Effector CD8-positive, alpha-beta T cell (primary cell): ENCODE results near the gene ACO2.
"Not testable (repeated sequence)": the region's sequence is repeated elsewhere in the genome, so short reads cannot be mapped to it uniquely, and the experiment has no call there.

Experiments
- DNase-seq: peaks from one replicate; lab custom pipeline; 2025; lab: John Stamatoyannopoulos, UW

Gene ACO2

GRCh38 chr22:41568811-41569210 lies 99.9 kb downstream of the ACO2 start:
- no peak for DNase-seq

GRCh38 chr22:41570221-41570620 lies 101.3 kb downstream of the ACO2 start:
- no peak for DNase-seq

GRCh38 chr22:41571786-41572185 lies 102.9 kb downstream of the ACO2 start:
- no peak for DNase-seq

- not testable (repeated sequence) for DNase-seq
These were observed 103.4 kb downstream of the ACO2 start for GRCh38 chr22:41572305-41572704.

GRCh38 chr22:41573677-41574076 lies 104.8 kb downstream of the ACO2 start:
- no peak for DNase-seq

- no peak for DNase-seq
These were observed 106.0 kb downstream of the ACO2 start for GRCh38 chr22:41574847-41575381.

- DNase-seq: no peak
These were observed 106.6 kb downstream of the ACO2 start for GRCh38 chr22:41575533-41575932.

- DNase-seq: no peak
These were observed 108.0 kb downstream of the ACO2 start for GRCh38 chr22:41576877-41577276.

- DNase-seq: no peak
These were observed 109.2 kb downstream of the ACO2 start for GRCh38 chr22:41578114-41578513.
